HG03469 (cell line): Measurements from ENCODE around the gene FLG.
"Not testable (repeated sequence)": the region's sequence is repeated elsewhere in the genome, so short reads cannot be mapped to it uniquely, and the experiment has no call there.

ENCODE experiments used
- ATAC-seq: cut with Tn5 transposase; IDR thresholded peaks from one replicate; pipeline ENCODE4 v1.9.1; 2021; ENCODE audit warnings: mild to moderate bottlenecking, moderate library complexity, moderate number of reproducible peaks; ENCODE audit not compliant: unreplicated experiment

Gene FLG

DNA sequence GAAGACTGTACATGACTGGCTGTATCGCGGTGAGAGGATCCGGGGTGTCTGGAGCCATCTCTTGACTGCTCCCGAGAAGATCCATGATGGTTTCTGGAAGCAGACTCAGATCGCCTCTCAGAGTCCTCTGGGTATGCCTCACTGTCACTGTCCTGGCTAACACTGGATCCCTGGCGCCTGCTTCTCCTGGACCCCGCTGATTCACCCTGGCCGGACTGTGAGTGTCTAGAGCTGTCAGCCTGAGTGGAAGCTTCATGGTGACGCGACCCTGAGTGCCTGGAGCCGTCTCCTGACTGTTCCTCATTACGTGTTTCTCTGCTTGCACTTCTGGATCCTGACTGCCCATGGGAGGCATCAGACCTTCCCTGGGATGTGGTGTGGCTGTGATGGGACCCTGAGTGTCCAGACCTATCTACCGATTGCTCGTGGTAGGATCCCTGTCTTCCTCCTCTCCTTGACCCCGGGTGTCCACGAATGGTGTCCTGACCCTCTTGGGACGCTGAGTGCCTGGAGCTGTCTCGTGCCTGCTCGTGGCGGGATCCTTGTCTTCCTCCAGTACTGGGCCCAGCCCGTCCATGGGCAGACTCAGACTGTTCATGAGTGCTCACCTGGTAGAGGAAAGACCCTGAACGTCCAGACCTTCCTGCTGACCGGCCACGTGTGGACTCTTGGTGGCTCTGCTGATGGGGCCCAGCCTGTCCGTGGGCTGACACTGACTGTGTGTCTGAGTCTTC lies 21.7 kb downstream of the FLG start:
- not testable (repeated sequence) for ATAC-seq

DNA sequence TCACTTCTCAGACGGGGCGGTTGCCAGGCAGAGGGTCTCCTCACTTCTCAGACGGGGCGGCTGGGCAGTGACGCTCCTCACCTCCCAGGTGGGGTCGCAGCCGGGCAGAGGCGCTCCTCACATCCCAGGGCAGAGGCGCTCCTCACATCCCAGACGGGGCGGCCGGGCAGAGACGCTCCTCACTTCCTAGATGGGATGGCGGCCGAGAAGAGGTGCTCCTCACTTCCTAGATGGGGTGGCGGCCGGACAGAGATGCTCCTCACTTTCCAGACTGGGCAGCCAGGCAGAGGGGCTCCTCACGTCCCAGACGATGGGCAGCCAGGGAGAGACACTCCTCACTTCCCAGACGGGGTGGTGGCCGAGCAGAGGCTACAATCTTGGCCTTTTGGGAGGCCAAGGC lies 68.6 kb downstream of the FLG start:
- not testable (repeated sequence) for ATAC-seq
